GM12878 (cell line): ENCODE results near the gene BMPR1B. TPM values are rescaled to one million over a fixed set of nuclear protein-coding genes. Genes with fewer than 3 reads are reported as not detected.

Source experiments
- ATAC-seq: fragments of 200-7000 bp; cut with Tn5 transposase; 3 replicates; pipeline ENCODE4 v1.9.1; 2020; ENCODE audit warnings: mild to moderate bottlenecking, moderate library complexity
- BruUV-seq: library from RNA; stranded (reverse); fragments of 400-500 nt; replicated peaks from 2 replicates; lab custom pipeline; 2021; lab: Mats Ljungman, UMichigan
- CTCF ChIA-PET: fragments of 300-600 bp; sonication (Branson Sonifier 250); formaldehyde crosslinking; extraction: SDS; loops from one replicate; lab custom pipeline; 2021; ENCODE audit warnings: inconsistent platforms; lab: Yijun Ruan, JAX
- POLR2A ChIA-PET: fragments of 350-600 bp; formaldehyde crosslinking; extraction: SDS; loops from one replicate; lab custom pipeline; 2021; ENCODE audit warnings: inconsistent platforms; lab: Charles Lee
- RAD21 ChIA-PET: fragments of 300-600 bp; sonication (Branson Sonifier 250); formaldehyde crosslinking; loops from one replicate; lab custom pipeline; 2023; ENCODE audit warnings: antibody characterized with exemption; ENCODE audit not compliant: unreplicated experiment; lab: Charles Lee
- SMC1A ChIA-PET: fragments of 300-600 bp; sonication (Branson Sonifier 250); formaldehyde crosslinking; loops from one replicate; lab custom pipeline; 2023; ENCODE audit not compliant: unreplicated experiment, uncharacterized antibody; lab: Charles Lee
- DNase-seq: peaks from one replicate; pipeline ENCODE4 v3.0.0-alpha.2; 2011; ENCODE audit warnings: low read depth, low spot score
- FAIRE-seq: peaks from 3 replicates; lab custom pipeline; 2011; peaks lifted over from hg19 to GRCh38; lab: Jason Lieb, UNC
- H2AFZ ChIP-seq: 2 replicates; pipeline ENCODE4 v1.6.0; 2011; ENCODE audit warnings: low read depth, low read length, control low read depth; ENCODE audit not compliant: control insufficient read depth
- H3K27ac ChIP-seq: 2 replicates; pipeline ENCODE4 v1.5.1; 2011; ENCODE audit warnings: control low read depth; ENCODE audit not compliant: control insufficient read depth, insufficient read depth
- H3K27me3 ChIP-seq, 2 experiments: replicated peaks in 1 of 2; 2 replicates each; pipeline versions ENCODE4 v1.6.0 to v1.6.1; 2011; ENCODE audit warnings: low read length in 1 of 2; ENCODE audit not compliant: control insufficient read depth in 2 of 2, insufficient read depth in 2 of 2
- H3K36me3 ChIP-seq, 2 experiments: 2 replicates each; pipeline ENCODE4 v1.5.1; 2011; ENCODE audit warnings: low read length in 1 of 2; ENCODE audit not compliant: control insufficient read depth in 2 of 2, insufficient read depth in 2 of 2
- H3K4me1 ChIP-seq: 2 replicates; pipeline ENCODE4 v1.6.1; 2011; ENCODE audit warnings: mild to moderate bottlenecking, low read length, moderate library complexity, mixed read lengths; ENCODE audit not compliant: control insufficient read depth, insufficient read depth
- H3K4me2 ChIP-seq: 2 replicates; pipeline ENCODE4 v1.6.0; 2011; ENCODE audit warnings: control low read depth; ENCODE audit not compliant: control insufficient read depth, insufficient read depth
- H3K4me3 ChIP-seq: fragments of 200-600 bp; sonication (generic); 2 replicates; pipeline ENCODE4 v1.5.1; 2016
- H3K79me2 ChIP-seq: 2 replicates; pipeline ENCODE4 v1.6.0; 2011; ENCODE audit warnings: low read length; ENCODE audit not compliant: control insufficient read depth, insufficient read depth
- H3K9ac ChIP-seq: 2 replicates; pipeline ENCODE4 v1.8.0; 2011; ENCODE audit warnings: low read length, control low read depth, mixed read lengths; ENCODE audit not compliant: control insufficient read depth, insufficient read depth
- H3K9me3 ChIP-seq: replicated peaks from 3 replicates; pipeline ENCODE4 v1.5.1; 2011; ENCODE audit warnings: mild to moderate bottlenecking, low read length; ENCODE audit not compliant: control insufficient read depth, insufficient read depth
- H4K20me1 ChIP-seq: 2 replicates; pipeline ENCODE4 v1.6.0; 2011; ENCODE audit not compliant: control insufficient read depth, insufficient read depth
- E2F4 ChIP-seq: IDR thresholded peaks from 2 replicates; pipeline ENCODE4 v1.6.1; 2012; ENCODE audit warnings: low read depth, low read length, improper control_type of control experiment
- E4F1 ChIP-seq: fragments of 450-650 bp; IDR thresholded peaks from 2 replicates; pipeline ENCODE4 v1.6.1; 2018; ENCODE audit warnings: borderline replicate concordance, mild to moderate bottlenecking; ENCODE audit not compliant: partially characterized antibody
- EP300 ChIP-seq, 2 experiments: fragments of 150-350 bp in 1 of 2; IDR thresholded peaks; 2 replicates each; pipeline ENCODE4 v1.6.1; 2011 to 2012; ENCODE audit warnings: low read depth in 2 of 2, low read length in 2 of 2, borderline replicate concordance in 1 of 2, improper control_type of control experiment in 1 of 2, inconsistent platforms in 1 of 2; ENCODE audit not compliant: control insufficient read depth in 1 of 2
- IRF5 ChIP-seq: fragments of 450-650 bp; IDR thresholded peaks from 2 replicates; pipeline ENCODE4 v1.6.1; 2017; ENCODE audit warnings: borderline replicate concordance
- MEF2A ChIP-seq: IDR thresholded peaks from 2 replicates; pipeline ENCODE4 v1.6.1; 2011; ENCODE audit warnings: low read depth, mild to moderate bottlenecking, low read length, moderate library complexity; ENCODE audit not compliant: insufficient read depth
- MXI1 ChIP-seq: fragments of 150-350 bp; IDR thresholded peaks from 2 replicates; pipeline ENCODE4 v1.6.1; 2011; ENCODE audit warnings: low read depth, mild to moderate bottlenecking, inconsistent platforms, low read length, improper control_type of control experiment
- NFIC ChIP-seq: IDR thresholded peaks from 2 replicates; pipeline ENCODE4 v1.6.1; 2012; ENCODE audit warnings: low read depth, mild to moderate bottlenecking, inconsistent platforms, low read length, moderate library complexity
- NFXL1 ChIP-seq: fragments of 450-650 bp; IDR thresholded peaks from 2 replicates; pipeline ENCODE4 v1.6.1; 2017; ENCODE audit warnings: antibody characterized with exemption, mild to moderate bottlenecking, borderline replicate concordance
- PML ChIP-seq: IDR thresholded peaks from 2 replicates; pipeline ENCODE4 v1.6.1; 2012; ENCODE audit warnings: low read length, inconsistent platforms
- RAD51 ChIP-seq: fragments of 450-650 bp; IDR thresholded peaks from 2 replicates; pipeline ENCODE4 v1.6.1; 2016; ENCODE audit warnings: moderate library complexity, mild to moderate bottlenecking, inconsistent platforms
- RBBP5 ChIP-seq: fragments of 200-600 bp; sonication (generic); conservative IDR thresholded peaks from 2 replicates; pipeline ENCODE4 v1.6.1; 2016
- REST ChIP-seq: IDR thresholded peaks from 2 replicates; pipeline ENCODE4 v1.6.1; 2012; ENCODE audit warnings: mild to moderate bottlenecking, low read depth, low read length
- SMARCA5 ChIP-seq: fragments of 450-650 bp; IDR thresholded peaks from 2 replicates; pipeline ENCODE4 v1.6.1; 2017; ENCODE audit warnings: mild to moderate bottlenecking
- TBL1XR1 ChIP-seq: IDR thresholded peaks from 2 replicates; pipeline ENCODE4 v1.6.1; 2012; ENCODE audit warnings: low read depth, low read length, improper control_type of control experiment
- WGBS: methylation state at CpG from one replicate; pipeline ENCODE4 v1.1.6; 2016; ENCODE audit warnings: low lambda C conversion rate; ENCODE audit not compliant: insufficient replicate concordance, insufficient coverage; ENCODE audit errors: missing lambda C conversion rate; 5-methylcytosine and 5-hydroxymethylcytosine counted together
- in situ Hi-C: fragments of 300-500 bp; cut with MboI; formaldehyde crosslinking; loops from 9 replicates; pipeline ENCODE4 v1.14.3; 2018; ENCODE audit warnings: mixed read lengths
- intact Hi-C: fragments of 100-400 bp; cut with micrococcal nuclease; formaldehyde crosslinking; loops from one replicate; pipeline ENCODE4 v1.14.2; 2022; ENCODE audit not compliant: unreplicated experiment
- polyA plus RNA-seq, 11 experiments: library from polyadenylated mRNA; depleted of rRNA in 4 of 11; unstranded in 6 of 11; stranded (reverse) in 5 of 11; fragments of >200 nt; fragmentation: Nextera tagmentation in 4 of 11; fragmentation: Illumina TruSeq in 1 of 11; extraction: Ambion mirVana in 4 of 11; extraction: Trizol in 1 of 11; gene quantifications; 1 replicate in 1 of 11; 2 replicates in 10 of 11; pipeline versions ENCODE4 v1.2.1 to v1.2.3, GENCODE V29; 2011 to 2016; ENCODE audit warnings: inconsistent platforms in 2 of 11, missing spikeins in 2 of 11, low read depth in 1 of 11
- total RNA-seq, 4 experiments: library from RNA; depleted of rRNA in 3 of 4; stranded (reverse); fragments of >200 nt in 3 of 4; fragmentation: Illumina TruSeq in 1 of 4; extraction: Trizol in 1 of 4; gene quantifications; 2 replicates each; pipeline versions ENCODE4 v1.2.1 to v1.2.3, GENCODE V29; 2013 to 2021

The BMPR1B gene
- total and polyA plus RNA-seq, 10 of the 15 experiments (the other 5 are each of a cell fraction or from before 2014, with no cell fraction given) = not detected

- TF ChIP-seq NFXL1 (no peak), RAD51 (no peak), MXI1 (no peak), SMARCA5 (no peak), RBBP5 (no peak), PML (no peak), MEF2A (no peak), REST (no peak)
Measured at GRCh38 chr4:94959307-94959706, 201.6 kb downstream of the BMPR1B start (continued).

- FAIRE-seq = no peak
Measured at GRCh38 chr4:94960708-94961107, 203.0 kb downstream of the BMPR1B start.

More at GRCh38 chr4:94960708-94961107, 203.0 kb downstream of the BMPR1B start:
- no peak for DNase-seq
- no peak for TF ChIP-seq IRF5
- no peak for TF ChIP-seq TBL1XR1
- no peak for TF ChIP-seq E2F4
- no peak for TF ChIP-seq EP300 (IDR thresholded peaks at IDR 0.05; ENCODE audit: borderline replicate concordance in 1 of 2, control insufficient read depth in 1 of 2, low read depth in 2 of 2, low read length in 2 of 2)
- no peak for TF ChIP-seq NFIC
- TF ChIP-seq E4F1 = no peak
- no peak overlapping the region for H2AFZ ChIP-seq
- H4K20me1 ChIP-seq = no peaks in the 10 kb centered on the region
- SMC1A ChIA-PET = no interaction called here
- BruUV-seq = no TSS peak
- no peak overlapping the region for H3K4me3 ChIP-seq
- H3K9me3 ChIP-seq = no peaks in the 10 kb centered on the region
- H3K27ac ChIP-seq = no peak overlapping the region
- intact Hi-C loops (no loop called here), in situ Hi-C loops (no loop called here)
- CTCF ChIA-PET = no interaction called here
- WGBS = 0% methylated on average over 1 of the region's 1 CpG
- H3K27me3 ChIP-seq = no peaks in the 10 kb centered on the region
- H3K9ac ChIP-seq = no peak overlapping the region
- RAD21 ChIA-PET = no interaction called here
- H3K79me2 ChIP-seq = no peaks in the 10 kb centered on the region
- no peaks in the 10 kb centered on the region for H3K4me1 ChIP-seq
- H3K36me3 ChIP-seq = no peaks in the 10 kb centered on the region
- no peak overlapping the region for H3K4me2 ChIP-seq
- POLR2A ChIA-PET = no interaction called here
- no peak for ATAC-seq
